Peyer's patch (tissue), 4 donors: ENCODE measurements around the gene MTERF4.

Source experiments
- CTCF ChIP-seq, 6 experiments: fragments of 450-650 bp in 4 of 6; fragments of 200-600 bp in 2 of 6; sonication (generic) in 1 of 6; IDR thresholded peaks; one replicate each; pipeline ENCODE4 v1.5.1; 2017 to 2019; ENCODE audit warnings: antibody characterized with exemption in 6 of 6, mild to moderate bottlenecking in 3 of 6, moderate library complexity in 1 of 6
- POLR2A ChIP-seq, 2 donors: fragments of 450-650 bp; IDR thresholded peaks; one replicate each; pipeline ENCODE4 v1.5.1; 2017; ENCODE audit warnings: antibody characterized with exemption in 2 of 2, mild to moderate bottlenecking in 2 of 2, moderate library complexity in 2 of 2

- TF ChIP-seq CTCF (IDR thresholded peaks at IDR 0.05) (peak in 2 of 6 experiments; percentile 0 to 1), POLR2A (IDR thresholded peaks at IDR 0.05) (no peak)
Measured at GRCh38 chr2:241150660-241151530, 48.8 kb upstream of the MTERF4 start.
